ENCODE data around the gene UXS1.
A peak's percentile ranks its signal among the peaks of the same experiment; 100 is the strongest.
"Not testable (repeated sequence)": the region's sequence is repeated elsewhere in the genome, so short reads cannot be mapped to it uniquely, and the experiment has no call there.

The UXS1 gene

DNA sequence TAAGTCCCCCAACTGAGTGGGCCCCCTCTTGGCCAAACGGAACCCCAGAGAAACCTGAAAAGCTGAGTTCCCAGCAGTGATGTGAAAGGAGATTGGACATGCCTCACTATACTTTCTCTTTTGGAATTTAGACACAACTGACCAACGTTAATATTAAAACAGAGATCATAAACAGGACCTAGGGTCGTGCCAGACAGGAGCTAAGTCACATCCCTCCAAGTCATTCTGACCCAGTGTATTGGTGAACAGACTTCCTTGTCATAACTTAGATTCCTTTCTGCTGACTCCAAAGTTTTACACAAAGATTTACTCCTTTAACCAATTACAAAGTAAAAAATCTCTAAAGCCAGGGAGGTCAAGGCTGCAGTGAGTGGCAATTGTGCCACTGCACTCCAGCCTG is 46.9 kb downstream of the UXS1 start:
- no peaks in the 10 kb centered on the region for H3K27me3 ChIP-seq (ENCODE audit: insufficient read depth, low read length)
- H3K4me1 ChIP-seq (ENCODE audit: control insufficient read depth, insufficient read depth, low read length, unreplicated experiment): peaks cover 16% of the 10 kb centered on the region
- H3K4me3 ChIP-seq (ENCODE audit: low read depth, low read length): no peak overlapping the region
- H2AFZ ChIP-seq (ENCODE audit: low read length, unreplicated experiment): peak overlapping the region; percentile 39
- peak overlapping the region; percentile 53; the same call in 1 of the 2 replicates for H3K27ac ChIP-seq (ENCODE audit: low read depth, low read length)
- no peaks in the 10 kb centered on the region for H3K79me2 ChIP-seq (ENCODE audit: control insufficient read depth, insufficient read depth, low read length, unreplicated experiment)
- H3K36me3 ChIP-seq (ENCODE audit: insufficient read depth, low read length): no peaks in the 10 kb centered on the region

DNA sequence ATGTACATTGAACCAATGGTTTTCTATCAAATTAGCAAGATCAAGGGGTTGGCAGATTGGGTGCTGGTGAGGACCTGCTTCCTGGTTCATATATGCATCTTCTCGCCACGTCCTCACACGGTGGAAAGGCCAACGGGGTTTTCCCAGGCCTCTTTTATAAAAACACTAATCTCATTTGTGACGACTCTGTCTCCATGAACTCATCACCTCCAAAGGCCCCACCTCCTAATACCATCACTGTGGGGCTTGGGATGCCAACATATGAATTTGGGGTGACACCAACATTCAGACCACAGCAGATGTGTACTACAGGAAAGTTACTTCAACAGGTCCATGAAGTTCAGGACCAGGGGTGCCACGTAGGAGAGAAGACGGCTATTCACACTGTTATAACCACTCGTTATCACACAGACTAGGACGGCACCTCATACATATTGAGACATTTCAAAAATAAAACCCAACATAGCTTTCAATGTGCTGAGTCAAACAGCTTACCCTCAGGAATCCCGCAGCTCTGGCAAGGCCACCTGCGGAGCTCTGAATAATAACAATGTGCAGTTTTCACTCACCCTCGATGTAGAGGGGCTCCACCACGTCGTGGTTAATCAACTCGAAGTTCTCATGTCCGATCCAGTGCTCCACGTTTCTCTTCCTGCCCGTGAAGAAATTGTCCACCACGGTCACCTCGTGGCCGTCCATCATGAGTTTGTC is 49.3 kb downstream of the UXS1 start:
- H3K79me2 ChIP-seq (ENCODE audit: control insufficient read depth, insufficient read depth, low read length, unreplicated experiment): no peaks in the 10 kb centered on the region
- H3K27me3 ChIP-seq (ENCODE audit: insufficient read depth, low read length): no peaks in the 10 kb centered on the region
- no peak overlapping the region for H3K4me3 ChIP-seq (ENCODE audit: low read depth, low read length)
- no peak overlapping the region for H2AFZ ChIP-seq (ENCODE audit: low read length, unreplicated experiment)
- no peaks in the 10 kb centered on the region for H3K36me3 ChIP-seq (ENCODE audit: insufficient read depth, low read length)
- H3K4me1 ChIP-seq (ENCODE audit: control insufficient read depth, insufficient read depth, low read length, unreplicated experiment): peaks cover 16% of the 10 kb centered on the region
- no peak overlapping the region for H3K27ac ChIP-seq (ENCODE audit: low read depth, low read length)

DNA sequence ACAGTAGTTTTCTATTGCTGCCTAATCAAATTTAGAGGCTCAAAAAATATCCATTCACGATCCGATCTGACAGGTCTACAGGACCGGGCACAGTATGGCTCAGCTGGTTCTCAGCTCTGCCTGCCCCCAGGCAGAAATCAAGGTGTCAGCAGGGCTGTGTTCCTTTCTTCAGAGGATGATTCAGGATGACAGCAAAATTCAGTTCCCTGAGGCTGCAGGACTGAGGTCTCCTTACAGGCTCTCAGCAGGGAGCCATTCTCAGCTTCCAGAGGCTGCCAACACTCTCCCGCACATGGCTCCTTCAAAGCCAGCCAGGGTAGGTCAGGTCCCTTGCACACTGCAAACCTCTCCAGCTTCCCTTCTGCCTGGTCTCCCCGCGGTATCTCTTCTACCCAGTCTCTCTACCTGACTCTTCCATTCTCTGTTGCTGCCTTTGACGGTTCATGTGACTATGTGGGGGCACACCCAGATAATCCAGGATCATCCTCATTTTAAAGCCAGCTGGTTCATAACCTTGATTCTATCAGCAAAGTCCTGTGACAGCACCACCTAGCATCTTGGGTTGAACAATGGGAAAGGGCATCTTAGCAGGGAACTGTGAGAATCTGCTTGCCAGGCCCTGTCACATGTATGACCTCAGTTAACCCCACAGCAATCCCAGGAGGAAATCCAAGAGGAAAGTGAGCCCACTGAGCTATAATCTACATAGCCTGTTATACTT is 50.4 kb downstream of the UXS1 start:
- Histone ChIP-seq H3K4me3 (ENCODE audit: low read depth, low read length) (no peak overlapping the region), H3K79me2 (ENCODE audit: control insufficient read depth, insufficient read depth, low read length, unreplicated experiment) (no peaks in the 10 kb centered on the region), H3K27me3 (ENCODE audit: insufficient read depth, low read length) (no peaks in the 10 kb centered on the region), H3K36me3 (ENCODE audit: insufficient read depth, low read length) (no peaks in the 10 kb centered on the region), H2AFZ (ENCODE audit: low read length, unreplicated experiment) (no peak overlapping the region), H3K4me1 (ENCODE audit: control insufficient read depth, insufficient read depth, low read length, unreplicated experiment) (peaks cover 16% of the 10 kb centered on the region), H3K27ac (ENCODE audit: low read depth, low read length) (no peak overlapping the region)

DNA sequence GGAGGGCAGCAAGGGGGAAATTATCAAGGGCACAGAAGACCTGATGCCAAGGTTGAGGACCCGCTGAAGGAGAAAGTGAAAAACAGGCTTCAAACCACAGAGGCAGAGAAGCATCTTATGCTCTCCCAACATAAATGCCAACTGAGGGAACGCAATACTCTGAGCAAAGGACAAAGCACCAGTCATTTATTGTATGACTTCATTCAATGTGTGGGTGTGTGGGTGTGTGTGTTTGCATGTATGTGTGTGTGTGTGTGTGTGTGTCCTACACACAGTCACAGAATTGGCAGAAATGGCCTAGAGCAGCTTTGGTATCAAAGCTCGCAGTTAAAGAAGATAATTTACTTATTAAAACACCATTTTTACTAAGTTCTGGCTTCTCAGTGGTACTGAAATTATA is 51.4 kb downstream of the UXS1 start:
- H3K27ac ChIP-seq (ENCODE audit: low read depth, low read length): no peak overlapping the region
- H3K79me2 ChIP-seq (ENCODE audit: control insufficient read depth, insufficient read depth, low read length, unreplicated experiment): no peaks in the 10 kb centered on the region
- H2AFZ ChIP-seq (ENCODE audit: low read length, unreplicated experiment): no peak overlapping the region
- no peak overlapping the region for H3K4me3 ChIP-seq (ENCODE audit: low read depth, low read length)
- no peaks in the 10 kb centered on the region for H3K27me3 ChIP-seq (ENCODE audit: insufficient read depth, low read length)
- no peaks in the 10 kb centered on the region for H3K36me3 ChIP-seq (ENCODE audit: insufficient read depth, low read length)
- peaks cover 12% of the 10 kb centered on the region for H3K4me1 ChIP-seq (ENCODE audit: control insufficient read depth, insufficient read depth, low read length, unreplicated experiment)

DNA sequence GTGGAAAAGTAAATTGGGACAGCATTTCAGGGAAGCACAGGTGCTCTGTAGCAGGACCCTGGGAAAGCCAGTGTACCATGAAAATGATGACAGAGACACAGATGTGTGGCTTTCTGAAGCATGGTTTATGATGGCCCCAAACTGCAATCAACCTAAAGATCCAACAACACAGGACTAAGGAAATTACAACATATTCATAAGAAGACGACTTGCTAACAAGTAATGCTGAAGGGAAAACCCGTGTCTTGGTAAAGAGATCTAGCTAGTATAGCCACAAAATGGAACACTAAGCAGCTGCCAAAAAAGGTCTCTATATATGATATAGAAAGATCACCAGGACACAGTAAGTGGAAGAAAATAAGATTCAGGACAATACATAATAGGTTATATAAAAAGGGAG is 53.2 kb downstream of the UXS1 start:
- no peak overlapping the region for H3K27ac ChIP-seq (ENCODE audit: low read depth, low read length)
- no peaks in the 10 kb centered on the region for H3K36me3 ChIP-seq (ENCODE audit: insufficient read depth, low read length)
- no peak overlapping the region for H2AFZ ChIP-seq (ENCODE audit: low read length, unreplicated experiment)
- H3K27me3 ChIP-seq (ENCODE audit: insufficient read depth, low read length): no peaks in the 10 kb centered on the region
- H3K79me2 ChIP-seq (ENCODE audit: control insufficient read depth, insufficient read depth, low read length, unreplicated experiment): no peaks in the 10 kb centered on the region
- peaks cover 4% of the 10 kb centered on the region for H3K4me1 ChIP-seq (ENCODE audit: control insufficient read depth, insufficient read depth, low read length, unreplicated experiment)
- no peak overlapping the region for H3K4me3 ChIP-seq (ENCODE audit: low read depth, low read length)

DNA sequence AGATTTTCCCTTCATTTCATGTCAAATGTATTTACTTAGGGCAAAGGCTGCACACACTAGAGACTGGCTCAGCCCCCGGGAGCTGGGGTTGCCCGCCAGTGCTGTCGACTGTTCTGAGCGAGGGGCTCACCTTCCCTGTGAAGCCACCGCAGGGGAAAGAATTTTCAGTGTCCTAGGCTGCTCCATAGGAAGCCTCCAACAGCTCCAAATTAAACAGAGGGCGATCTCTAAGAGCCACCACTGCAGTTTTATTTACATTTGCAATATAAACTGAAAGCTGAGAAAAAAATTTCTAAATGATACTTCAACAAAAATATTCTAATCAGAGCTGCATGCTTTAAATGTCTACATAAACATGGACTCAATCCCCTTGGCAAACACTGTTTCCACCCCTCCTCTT is 54.0 kb downstream of the UXS1 start:
- no peak overlapping the region for H3K27ac ChIP-seq (ENCODE audit: low read depth, low read length)
- H2AFZ ChIP-seq (ENCODE audit: low read length, unreplicated experiment): no peak overlapping the region
- peaks cover 4% of the 10 kb centered on the region for H3K4me1 ChIP-seq (ENCODE audit: control insufficient read depth, insufficient read depth, low read length, unreplicated experiment)
- no peaks in the 10 kb centered on the region for H3K36me3 ChIP-seq (ENCODE audit: insufficient read depth, low read length)
- no peaks in the 10 kb centered on the region for H3K79me2 ChIP-seq (ENCODE audit: control insufficient read depth, insufficient read depth, low read length, unreplicated experiment)
- H3K27me3 ChIP-seq (ENCODE audit: insufficient read depth, low read length): no peaks in the 10 kb centered on the region
- H3K4me3 ChIP-seq (ENCODE audit: low read depth, low read length): no peak overlapping the region

DNA sequence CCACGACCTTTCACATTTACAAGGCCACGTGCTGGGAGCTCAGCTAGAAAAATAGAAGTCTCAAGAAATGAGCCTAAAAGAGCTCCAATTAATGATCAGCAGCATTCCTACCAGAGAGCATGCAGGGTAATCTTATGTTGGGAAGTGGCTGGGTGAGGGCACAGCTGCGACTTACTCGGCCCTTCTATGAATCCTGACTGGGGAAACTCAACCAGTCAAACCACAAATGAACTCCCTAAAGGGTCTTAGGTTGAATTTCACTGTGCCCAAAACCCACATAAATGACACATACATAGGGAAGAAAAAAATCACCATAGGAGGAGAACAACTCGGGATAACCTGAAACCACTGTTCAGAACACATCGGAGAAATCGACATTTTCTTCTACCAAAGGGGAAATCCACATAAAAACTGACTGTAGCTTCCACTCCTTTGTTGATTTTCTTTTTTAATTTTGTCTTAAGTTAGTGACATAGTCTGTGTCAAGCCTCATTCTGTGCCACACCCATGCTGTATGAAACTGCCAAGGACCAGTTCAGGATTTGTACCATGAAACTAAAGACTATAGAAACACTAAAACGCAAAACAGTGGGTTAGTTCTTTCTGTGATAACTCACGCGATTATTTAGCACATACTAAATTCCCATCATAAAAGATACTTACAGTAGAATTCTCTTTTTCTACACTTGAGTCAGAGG is 54.7 kb downstream of the UXS1 start:
- Histone ChIP-seq H3K4me1 (ENCODE audit: control insufficient read depth, insufficient read depth, low read length, unreplicated experiment) (peaks cover 4% of the 10 kb centered on the region), H3K4me3 (ENCODE audit: low read depth, low read length) (no peak overlapping the region), H3K79me2 (ENCODE audit: control insufficient read depth, insufficient read depth, low read length, unreplicated experiment) (no peaks in the 10 kb centered on the region), H3K27ac (ENCODE audit: low read depth, low read length) (no peak overlapping the region), H3K27me3 (ENCODE audit: insufficient read depth, low read length) (no peaks in the 10 kb centered on the region), H3K36me3 (ENCODE audit: insufficient read depth, low read length) (no peaks in the 10 kb centered on the region), H2AFZ (ENCODE audit: low read length, unreplicated experiment) (no peak overlapping the region)

DNA sequence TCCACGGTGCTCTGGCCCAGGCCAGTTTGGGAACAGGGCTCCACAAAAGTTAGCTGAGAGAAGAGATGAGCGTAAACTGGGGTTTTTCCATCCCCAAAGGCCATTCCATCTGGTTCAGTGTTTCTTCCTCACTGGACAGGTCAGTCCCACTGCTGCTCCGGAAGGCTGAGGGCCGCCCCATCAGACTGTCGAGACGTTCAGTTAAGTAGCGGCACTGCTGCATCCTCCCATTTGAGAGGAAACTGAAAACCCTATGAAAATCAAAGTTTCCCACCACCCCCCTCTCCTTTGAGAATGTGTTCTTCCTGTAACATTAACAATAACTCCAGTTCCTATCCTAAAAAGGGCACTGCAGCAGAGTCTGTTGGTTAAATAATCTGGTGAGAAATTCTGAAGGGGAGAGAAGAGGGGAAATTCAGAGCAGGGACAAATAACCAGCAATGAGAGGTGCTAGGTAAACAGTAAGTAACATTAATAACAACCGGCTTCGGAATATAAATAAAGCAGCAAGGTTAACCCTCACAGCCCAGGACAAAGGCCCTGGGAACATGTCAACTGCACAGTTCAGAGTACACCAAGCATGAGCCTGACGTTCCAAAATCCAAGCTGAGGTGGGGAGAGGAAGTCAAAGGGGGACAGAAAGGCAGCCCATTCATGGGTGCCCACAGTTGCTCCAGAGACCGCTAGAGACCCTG is 55.4 kb downstream of the UXS1 start:
- H3K27me3 ChIP-seq (ENCODE audit: insufficient read depth, low read length): no peaks in the 10 kb centered on the region
- H3K79me2 ChIP-seq (ENCODE audit: control insufficient read depth, insufficient read depth, low read length, unreplicated experiment): no peaks in the 10 kb centered on the region
- peaks cover under 1% of the 10 kb centered on the region for H3K4me1 ChIP-seq (ENCODE audit: control insufficient read depth, insufficient read depth, low read length, unreplicated experiment)
- no peaks in the 10 kb centered on the region for H3K36me3 ChIP-seq (ENCODE audit: insufficient read depth, low read length)
- H3K27ac ChIP-seq (ENCODE audit: low read depth, low read length): no peak overlapping the region
- H2AFZ ChIP-seq (ENCODE audit: low read length, unreplicated experiment): no peak overlapping the region
- H3K4me3 ChIP-seq (ENCODE audit: low read depth, low read length): no peak overlapping the region

DNA sequence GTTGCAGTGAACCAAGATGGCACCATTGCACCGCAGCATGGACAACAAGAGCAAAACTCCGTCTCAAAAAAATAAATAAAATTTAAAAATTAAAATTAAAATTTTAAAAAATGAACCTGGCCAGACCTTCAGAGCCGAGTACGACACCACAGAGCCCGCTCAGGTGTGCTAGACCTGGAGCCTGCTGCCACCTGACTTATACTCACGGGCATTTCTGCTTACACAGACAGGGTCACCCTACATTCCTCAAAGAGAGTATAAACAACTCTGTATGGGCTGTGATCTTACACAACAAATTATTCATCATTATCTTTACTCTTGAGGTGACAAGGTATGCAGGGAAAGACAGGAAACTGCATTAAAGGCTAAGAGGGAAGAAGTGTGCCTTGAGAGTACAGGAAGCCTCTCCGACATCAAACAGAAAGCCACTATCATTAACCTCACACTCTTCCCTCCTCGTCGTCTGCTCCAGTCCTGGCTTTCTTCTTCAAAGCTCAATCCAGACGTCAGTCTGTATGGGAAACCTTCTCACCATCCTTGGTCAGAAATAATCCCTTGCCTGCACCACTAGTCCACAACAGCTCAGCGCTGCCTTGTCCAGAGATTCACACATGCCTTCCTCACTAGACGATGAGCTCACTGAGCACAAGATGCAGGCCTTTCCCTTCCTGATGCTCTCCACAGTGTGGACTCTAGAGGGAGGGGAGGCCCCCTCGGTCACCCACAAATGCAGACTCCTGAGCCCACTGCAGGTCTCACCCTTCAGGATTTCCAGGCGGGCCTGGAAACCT is 56.2 kb downstream of the UXS1 start:
- no peak overlapping the region for H2AFZ ChIP-seq (ENCODE audit: low read length, unreplicated experiment)
- no peaks in the 10 kb centered on the region for H3K79me2 ChIP-seq (ENCODE audit: control insufficient read depth, insufficient read depth, low read length, unreplicated experiment)
- no peaks in the 10 kb centered on the region for H3K27me3 ChIP-seq (ENCODE audit: insufficient read depth, low read length)
- no peak overlapping the region for H3K4me3 ChIP-seq (ENCODE audit: low read depth, low read length)
- no peaks in the 10 kb centered on the region for H3K4me1 ChIP-seq (ENCODE audit: control insufficient read depth, insufficient read depth, low read length, unreplicated experiment)
- H3K36me3 ChIP-seq (ENCODE audit: insufficient read depth, low read length): no peaks in the 10 kb centered on the region
- H3K27ac ChIP-seq (ENCODE audit: low read depth, low read length): no peak overlapping the region

DNA sequence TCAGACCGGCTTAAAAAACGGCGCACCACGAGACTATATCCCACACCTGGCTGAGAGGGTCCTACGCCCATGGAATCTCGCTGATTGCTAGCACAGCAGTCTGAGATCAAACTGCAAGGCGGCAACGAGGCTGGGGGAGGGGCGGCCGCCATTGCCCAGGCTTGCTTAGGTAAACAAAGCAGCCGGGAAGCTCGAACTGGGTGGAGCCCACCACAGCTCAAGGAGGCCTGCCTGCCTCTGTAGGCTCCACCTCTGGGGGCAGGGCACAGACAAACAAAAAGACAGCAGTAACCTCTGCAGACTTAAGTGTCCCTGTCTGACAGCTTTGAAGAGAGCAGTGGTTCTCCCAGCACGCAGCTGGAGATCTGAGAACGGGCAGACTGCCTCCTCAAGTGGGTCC is 62.9 kb downstream of the UXS1 start:
- H3K27me3 ChIP-seq (ENCODE audit: insufficient read depth, low read length); H3K4me1 ChIP-seq (ENCODE audit: control insufficient read depth, insufficient read depth, low read length, unreplicated experiment); H3K79me2 ChIP-seq (ENCODE audit: control insufficient read depth, insufficient read depth, low read length, unreplicated experiment); H3K27ac ChIP-seq (ENCODE audit: low read depth, low read length); H3K36me3 ChIP-seq (ENCODE audit: insufficient read depth, low read length); H2AFZ ChIP-seq (ENCODE audit: low read length, unreplicated experiment); H3K4me3 ChIP-seq (ENCODE audit: low read depth, low read length): not testable (repeated sequence)

Data from ACC112 (cell line).